ENCODE measurements around the gene LRMDA. TPM values are rescaled to one million over a fixed set of nuclear protein-coding genes. Genes with fewer than 3 reads are reported as not detected.

Gene LRMDA
- total RNA-seq, 4 donors from 2014 or later, result 0.76 to 6.4 (median 1.3) TPM

- no peak for DNase-seq (ENCODE audit: low spot score in 2 of 2)
- WGBS, 2 donors, result 71 to 78% methylated on average over 8 of the region's 8 CpGs
- H3K4me3 ChIP-seq (ENCODE audit: low read depth, poor library complexity, severe bottlenecking), result no peak overlapping the region
- TF ChIP-seq CTCF (IDR thresholded peaks at IDR 0.05) (no peak), POLR2A (IDR thresholded peaks at IDR 0.05) (no peak)
- intact Hi-C loops (cut with DNase I; ENCODE audit: low total_unique reads), result no loop called here
Measured at GRCh38 chr10:76357726-76358415, 926.4 kb downstream of the LRMDA start.

- no peak for DNase-seq (ENCODE audit: low spot score in 2 of 2)
- intact Hi-C loops (cut with DNase I; ENCODE audit: low total_unique reads), result no loop called here
- 73 to 80% methylated on average over 5 of the region's 5 CpGs for WGBS, 2 donors
- TF ChIP-seq POLR2A (IDR thresholded peaks at IDR 0.05) (no peak), CTCF (IDR thresholded peaks at IDR 0.05) (no peak)
- H3K4me3 ChIP-seq (ENCODE audit: low read depth, poor library complexity, severe bottlenecking), result no peak overlapping the region
Measured at GRCh38 chr10:76358743-76359395, 927.4 kb downstream of the LRMDA start.

GRCh38 chr10:76375761-76376160 lies 944.3 kb downstream of the LRMDA start:
- DNase-seq (ENCODE audit: low spot score in 2 of 2), result no peak
- TF ChIP-seq CTCF (IDR thresholded peaks at IDR 0.05) (no peak), POLR2A (IDR thresholded peaks at IDR 0.05) (no peak)
- H3K4me3 ChIP-seq (ENCODE audit: low read depth, poor library complexity, severe bottlenecking), result no peak overlapping the region
- WGBS, 2 donors, result 64 to 76% methylated on average over 1 of the region's 1 CpG
- intact Hi-C loops (cut with DNase I; ENCODE audit: low total_unique reads), result no loop called here

GRCh38 chr10:76382381-76382851 lies 951.0 kb downstream of the LRMDA start:
- no peak for DNase-seq (ENCODE audit: low spot score in 2 of 2)
- intact Hi-C loops (cut with DNase I; ENCODE audit: low total_unique reads), result no loop called here
- TF ChIP-seq POLR2A (IDR thresholded peaks at IDR 0.05) (no peak), CTCF (IDR thresholded peaks at IDR 0.05) (no peak)
- WGBS, 2 donors, result 45 to 60% methylated on average over 2 of the region's 2 CpGs
- H3K4me3 ChIP-seq (ENCODE audit: low read depth, poor library complexity, severe bottlenecking), result no peak overlapping the region

- WGBS, 2 donors, result 76 to 85% methylated on average over 2 of the region's 2 CpGs
Measured at GRCh38 chr10:76388321-76389023, 957.0 kb downstream of the LRMDA start.

More at GRCh38 chr10:76388321-76389023, 957.0 kb downstream of the LRMDA start:
- no peak overlapping the region for H3K4me3 ChIP-seq (ENCODE audit: low read depth, poor library complexity, severe bottlenecking)
- TF ChIP-seq POLR2A (IDR thresholded peaks at IDR 0.05) (no peak), CTCF (IDR thresholded peaks at IDR 0.05) (no peak)
- intact Hi-C loops (cut with DNase I; ENCODE audit: low total_unique reads), result no loop called here
- DNase-seq (ENCODE audit: low spot score in 2 of 2), result no peak
